ENCODE data around the gene CCDC88A. TPM values are rescaled to one million over a fixed set of nuclear protein-coding genes. Genes with fewer than 3 reads are reported as not detected.

CCDC88A gene
- total RNA-seq, 1 donor from 2014 or later: 77.1 TPM

DNA sequence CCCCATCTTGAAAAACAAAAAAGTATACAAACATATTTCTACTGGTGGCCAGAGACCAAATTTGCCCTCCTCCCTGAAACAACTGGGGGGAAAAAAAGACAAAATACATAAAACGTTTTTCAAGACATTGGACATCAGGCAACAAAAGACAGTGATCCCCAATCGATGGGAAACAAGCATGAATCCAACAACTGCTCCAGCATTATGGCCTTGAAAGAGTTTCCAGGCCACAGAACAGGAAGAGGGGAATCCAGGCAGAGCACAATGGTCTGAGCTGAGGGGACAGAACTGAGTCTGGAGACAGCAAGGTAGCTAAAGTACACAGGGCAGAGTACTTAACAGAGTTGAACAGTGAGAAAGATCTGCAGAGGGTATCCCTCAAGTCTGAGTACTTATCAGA is 4.4 kb downstream of the CCDC88A start:
- peaks cover 3% of the 10 kb centered on the region for H3K36me3 Mint-ChIP-seq (ENCODE audit: insufficient read depth)
- peaks cover 13% of the 10 kb centered on the region for H3K4me1 Mint-ChIP-seq (ENCODE audit: low read depth)
- no peak for TF ChIP-seq CTCF (IDR thresholded peaks at IDR 0.05; ENCODE audit: unreplicated experiment)
- no peak for DNase-seq (ENCODE audit: low spot score, unreplicated experiment)
- no peaks in the 10 kb centered on the region for H3K27me3 Mint-ChIP-seq
- H3K27ac Mint-ChIP-seq: peak overlapping the region; percentile 4
- no peaks in the 10 kb centered on the region for H3K9me3 Mint-ChIP-seq (ENCODE audit: low read depth)
- H3K4me3 Mint-ChIP-seq (ENCODE audit: low read depth): no peak overlapping the region

DNA sequence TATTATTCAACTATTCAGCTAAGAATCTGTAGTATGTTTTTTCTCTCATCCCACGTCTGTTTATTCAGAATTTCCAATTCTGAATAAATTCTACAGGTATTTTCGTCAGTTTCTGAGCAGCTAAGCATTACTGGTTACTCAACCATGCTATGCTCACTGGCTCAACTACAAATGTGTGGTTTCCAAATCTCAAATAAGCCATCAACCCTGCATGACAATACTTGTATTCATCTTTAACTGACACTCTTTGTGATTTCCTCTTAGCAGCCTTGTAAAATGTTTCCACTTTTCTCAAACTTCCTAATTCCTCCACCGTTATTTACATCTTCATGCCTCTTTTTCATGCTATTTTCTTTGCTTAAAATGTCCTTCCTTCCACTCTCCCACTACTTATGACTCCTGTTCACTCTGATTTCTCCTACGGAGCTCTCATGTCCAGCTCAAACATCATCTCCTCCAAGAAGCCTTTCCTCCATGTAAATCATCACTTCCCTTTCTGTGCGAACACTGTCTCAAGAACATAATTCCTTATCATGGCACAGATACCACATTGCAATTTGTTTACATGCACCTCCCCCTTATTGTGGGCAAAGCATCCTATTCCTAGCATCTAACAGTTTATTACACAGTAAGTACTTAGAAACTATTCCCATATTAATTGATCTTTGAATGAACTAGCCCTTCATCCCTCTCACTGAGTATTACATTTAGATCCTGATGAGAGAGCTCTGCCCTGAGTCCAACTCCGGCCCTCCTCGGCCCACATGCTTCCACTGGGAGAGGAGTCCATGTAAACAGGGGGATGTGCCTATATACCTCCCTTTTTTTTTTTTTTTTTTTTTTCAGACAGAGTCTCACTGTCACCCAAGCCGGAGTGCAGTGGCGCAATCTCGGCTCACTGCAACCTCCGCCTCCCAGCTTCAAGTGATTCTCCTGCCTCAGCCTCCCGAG is 10.5 kb downstream of the CCDC88A start:
- H3K4me1 Mint-ChIP-seq (ENCODE audit: low read depth): no peaks in the 10 kb centered on the region
- TF ChIP-seq CTCF (IDR thresholded peaks at IDR 0.05; ENCODE audit: unreplicated experiment): no peak
- H3K27me3 Mint-ChIP-seq: no peaks in the 10 kb centered on the region
- no peaks in the 10 kb centered on the region for H3K9me3 Mint-ChIP-seq (ENCODE audit: low read depth)
- no peak for DNase-seq (ENCODE audit: low spot score, unreplicated experiment)
- no peak overlapping the region for H3K4me3 Mint-ChIP-seq (ENCODE audit: low read depth)
- H3K27ac Mint-ChIP-seq: no peak overlapping the region
- H3K36me3 Mint-ChIP-seq (ENCODE audit: insufficient read depth): peaks cover 8% of the 10 kb centered on the region

GRCh38 chr2:55408098-55408882 is 11.4 kb downstream of the CCDC88A start:
- H3K4me3 Mint-ChIP-seq (ENCODE audit: low read depth): no peak overlapping the region
- H3K27ac Mint-ChIP-seq: no peak overlapping the region

GRCh38 chr2:55405116-55405515 is 14.5 kb downstream of the CCDC88A start:
- TF ChIP-seq CTCF (IDR thresholded peaks at IDR 0.05; ENCODE audit: unreplicated experiment): no peak
- Mint-ChIP-seq H3K27me3 (no peaks in the 10 kb centered on the region), H3K36me3 (ENCODE audit: insufficient read depth) (peaks cover 6% of the 10 kb centered on the region), H3K9me3 (ENCODE audit: low read depth) (no peaks in the 10 kb centered on the region), H3K4me3 (ENCODE audit: low read depth) (no peak overlapping the region), H3K4me1 (ENCODE audit: low read depth) (no peaks in the 10 kb centered on the region), H3K27ac (no peak overlapping the region)
- no peak for DNase-seq (ENCODE audit: low spot score, unreplicated experiment)

More at GRCh38 chr2:55408098-55408882, 11.4 kb downstream of the CCDC88A start:
- peaks cover 8% of the 10 kb centered on the region for H3K36me3 Mint-ChIP-seq (ENCODE audit: insufficient read depth)
- no peak for DNase-seq (ENCODE audit: low spot score, unreplicated experiment)
- H3K4me1 Mint-ChIP-seq (ENCODE audit: low read depth): no peaks in the 10 kb centered on the region
- no peaks in the 10 kb centered on the region for H3K9me3 Mint-ChIP-seq (ENCODE audit: low read depth)
- TF ChIP-seq CTCF (IDR thresholded peaks at IDR 0.05; ENCODE audit: unreplicated experiment): no peak
- H3K27me3 Mint-ChIP-seq: no peaks in the 10 kb centered on the region

DNA sequence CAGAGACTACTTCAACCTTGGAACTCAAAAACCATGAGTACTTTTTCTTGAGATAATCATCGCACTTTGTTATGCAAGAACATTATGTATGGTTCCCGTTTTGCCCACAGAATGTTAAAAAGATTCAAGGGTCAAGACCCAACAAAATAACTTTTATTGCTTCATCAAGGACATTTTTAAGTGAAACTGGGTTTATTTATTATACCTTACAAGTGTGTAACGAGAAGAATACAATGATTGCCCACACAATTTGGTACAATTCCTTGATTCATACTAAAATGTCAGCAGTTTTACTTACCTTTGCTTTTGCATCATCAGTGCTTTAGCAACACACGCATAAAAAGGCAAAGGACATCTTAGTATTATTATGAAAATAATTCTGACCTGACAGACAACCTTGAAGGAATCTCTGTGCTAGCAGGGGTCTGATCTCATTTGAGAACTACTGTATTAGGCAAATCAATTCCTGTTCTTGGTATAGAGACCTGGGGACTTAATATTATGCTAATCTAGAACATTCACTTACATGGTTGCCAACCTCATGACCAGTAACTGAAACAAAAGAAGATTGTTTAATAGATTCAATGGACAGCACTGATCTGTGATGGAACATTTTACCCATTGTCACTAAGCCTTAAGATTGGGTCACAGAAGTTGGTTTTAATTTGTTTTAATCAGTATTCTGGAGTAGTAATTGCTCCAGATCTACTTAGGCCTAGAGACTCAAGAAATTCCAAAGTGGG is 16.2 kb downstream of the CCDC88A start:
- no peak overlapping the region for H3K27ac Mint-ChIP-seq
- no peaks in the 10 kb centered on the region for H3K9me3 Mint-ChIP-seq (ENCODE audit: low read depth)
- no peak overlapping the region for H3K4me3 Mint-ChIP-seq (ENCODE audit: low read depth)
- DNase-seq (ENCODE audit: low spot score, unreplicated experiment): no peak
- H3K27me3 Mint-ChIP-seq: no peaks in the 10 kb centered on the region
- peaks cover 6% of the 10 kb centered on the region for H3K36me3 Mint-ChIP-seq (ENCODE audit: insufficient read depth)
- TF ChIP-seq CTCF (IDR thresholded peaks at IDR 0.05; ENCODE audit: unreplicated experiment): no peak
- no peaks in the 10 kb centered on the region for H3K4me1 Mint-ChIP-seq (ENCODE audit: low read depth)

Data from progenitor cell of endocrine pancreas (in vitro differentiated cells).